ENCODE data around the gene MEF2D. TPM values are rescaled to one million over a fixed set of nuclear protein-coding genes. Genes with fewer than 3 reads are reported as not detected.

MEF2D gene
- total RNA-seq, 1 donor from 2014 or later: 56.6 TPM

GRCh38 chr1:156492591-156493080, 7.9 kb downstream of the MEF2D start:
- no peak overlapping the region for H3K27ac ChIP-seq (ENCODE audit: low read depth, low read length)
- Mint-ChIP-seq H3K4me1 (ENCODE audit: low read depth, unreplicated experiment) (peaks cover 75% of the 10 kb centered on the region), H3K9me3 (ENCODE audit: unreplicated experiment) (no peaks in the 10 kb centered on the region), H3K27ac (ENCODE audit: unreplicated experiment) (peak overlapping the region; percentile 8), H3K4me3 (ENCODE audit: unreplicated experiment) (no peak overlapping the region), H3K36me3 (ENCODE audit: low read depth, unreplicated experiment) (peaks cover 16% of the 10 kb centered on the region), H3K27me3 (ENCODE audit: low read depth, unreplicated experiment) (no peaks in the 10 kb centered on the region)
- no peak overlapping the region for H3K4me3 ChIP-seq (ENCODE audit: insufficient read depth, low read depth, low read length)
- H3K9me3 ChIP-seq (ENCODE audit: insufficient read depth, low read depth, low read length): no peaks in the 10 kb centered on the region
- DNase-seq (ENCODE audit: low read depth) (no peak), FAIRE-seq (no peak)
- H3K79me2 ChIP-seq (ENCODE audit: insufficient read depth, low read length): peaks cover 100% of the 10 kb centered on the region
- peaks cover 100% of the 10 kb centered on the region for H4K20me1 ChIP-seq (ENCODE audit: insufficient read depth, low read length)
- peaks cover 57% of the 10 kb centered on the region for H3K4me1 ChIP-seq (ENCODE audit: insufficient read depth, low read length)
- H3K9ac ChIP-seq (ENCODE audit: low read length): peak overlapping the region; percentile 19
- TF ChIP-seq EZH2 (IDR thresholded peaks at IDR 0.05; ENCODE audit: insufficient read depth, low read length) (no peak), CTCF (IDR thresholded peaks at IDR 0.05; ENCODE audit: insufficient read depth, low read depth, low read length) (no peak)
- H3K36me3 ChIP-seq (ENCODE audit: insufficient read depth, low read length): no peaks in the 10 kb centered on the region
- no peaks in the 10 kb centered on the region for H3K27me3 ChIP-seq (ENCODE audit: insufficient read depth, low read length)
- H2AFZ ChIP-seq (ENCODE audit: low read depth, low read length): no peak overlapping the region
- peak overlapping the region; percentile 9 for H3K4me2 ChIP-seq (ENCODE audit: low read length)

DNA sequence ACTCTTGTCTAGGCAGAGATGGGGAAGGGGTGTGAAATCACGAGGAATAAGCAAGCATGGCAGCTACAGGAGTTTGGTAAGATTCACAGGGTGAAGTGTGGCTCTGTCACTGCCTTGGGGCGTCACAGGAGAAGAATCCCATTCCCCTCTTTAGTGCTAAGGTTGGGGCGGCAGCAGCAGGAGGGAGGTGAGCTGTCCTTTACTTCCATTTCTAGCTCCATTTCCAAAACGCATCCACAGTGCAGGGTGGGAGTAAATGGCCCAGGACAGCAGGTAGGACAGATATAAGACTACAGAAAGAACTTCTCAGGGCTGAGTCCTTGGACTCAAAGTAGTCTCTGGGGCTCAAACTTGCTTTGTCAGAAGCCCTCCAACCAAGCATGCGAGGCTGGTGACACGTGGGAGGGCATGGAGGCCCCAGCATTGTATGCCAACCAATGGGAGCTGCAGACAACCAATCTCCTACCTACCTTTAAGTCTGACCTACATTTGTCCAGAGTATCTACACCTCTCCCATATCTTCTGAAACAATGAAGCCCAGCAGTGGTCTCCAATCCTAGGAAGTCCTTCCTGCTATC, 8.5 kb downstream of the MEF2D start:
- Histone ChIP-seq H3K27me3 (ENCODE audit: insufficient read depth, low read length) (no peaks in the 10 kb centered on the region), H3K79me2 (ENCODE audit: insufficient read depth, low read length) (peaks cover 100% of the 10 kb centered on the region), H4K20me1 (ENCODE audit: insufficient read depth, low read length) (peaks cover 100% of the 10 kb centered on the region), H3K4me1 (ENCODE audit: insufficient read depth, low read length) (peaks cover 52% of the 10 kb centered on the region), H3K4me3 (ENCODE audit: insufficient read depth, low read depth, low read length) (no peak overlapping the region), H3K27ac (ENCODE audit: low read depth, low read length) (no peak overlapping the region), H3K9me3 (ENCODE audit: insufficient read depth, low read depth, low read length) (no peaks in the 10 kb centered on the region), H3K9ac (ENCODE audit: low read length) (no peak overlapping the region), H2AFZ (ENCODE audit: low read depth, low read length) (no peak overlapping the region), H3K36me3 (ENCODE audit: insufficient read depth, low read length) (no peaks in the 10 kb centered on the region), H3K4me2 (ENCODE audit: low read length) (peak overlapping the region; percentile 9)
- no peak for DNase-seq (ENCODE audit: low read depth)
- TF ChIP-seq EZH2 (IDR thresholded peaks at IDR 0.05; ENCODE audit: insufficient read depth, low read length) (no peak), CTCF (IDR thresholded peaks at IDR 0.05; ENCODE audit: insufficient read depth, low read depth, low read length) (no peak)
- Mint-ChIP-seq H3K27ac (ENCODE audit: unreplicated experiment) (peak overlapping the region; percentile 58), H3K4me1 (ENCODE audit: low read depth, unreplicated experiment) (peaks cover 70% of the 10 kb centered on the region), H3K27me3 (ENCODE audit: low read depth, unreplicated experiment) (no peaks in the 10 kb centered on the region), H3K9me3 (ENCODE audit: unreplicated experiment) (no peaks in the 10 kb centered on the region), H3K4me3 (ENCODE audit: unreplicated experiment) (peak overlapping the region; percentile 54), H3K36me3 (ENCODE audit: low read depth, unreplicated experiment) (peaks cover 16% of the 10 kb centered on the region)
- no peak for FAIRE-seq
